Stimulated activated CD8-positive, alpha-beta memory T cell treated with anti-CD3 and anti-CD28 coated beads, Interleukin-2, amount 100 ng/mL, for 48 hours (primary cell): Measurements from ENCODE around the gene DGKI.

Experiments
- DNase-seq, 2 donors: peaks; one replicate each; pipeline ENCODE4 v3.0.0-alpha.2; 2020; ENCODE audit warnings: low read depth in 2 of 2

Gene DGKI

GRCh38 chr7:137656227-137656849 lies 190.4 kb downstream of the DGKI start:
- DNase-seq: peak; percentile 38 to 60

- DNase-seq: no peak
Measured at GRCh38 chr7:137655804-137656203, 191.0 kb downstream of the DGKI start.

- DNase-seq: no peak
Measured at GRCh38 chr7:137652721-137653120, 194.1 kb downstream of the DGKI start.

- DNase-seq: no peak
Measured at GRCh38 chr7:137647905-137648565, 198.7 kb downstream of the DGKI start.

GRCh38 chr7:137642472-137642871 lies 204.3 kb downstream of the DGKI start:
- no peak for DNase-seq

- no peak for DNase-seq
Measured at GRCh38 chr7:137642031-137642430, 204.7 kb downstream of the DGKI start.

- no peak for DNase-seq
Measured at GRCh38 chr7:137636376-137636775, 210.4 kb downstream of the DGKI start.

- no peak for DNase-seq
Measured at GRCh38 chr7:137635874-137636273, 210.9 kb downstream of the DGKI start.

GRCh38 chr7:137635132-137635531 lies 211.6 kb downstream of the DGKI start:
- no peak for DNase-seq

- no peak for DNase-seq
Measured at GRCh38 chr7:137634356-137634755, 212.4 kb downstream of the DGKI start.

- DNase-seq: no peak
Measured at GRCh38 chr7:137633133-137633532, 213.6 kb downstream of the DGKI start.

GRCh38 chr7:137628216-137628615 lies 218.6 kb downstream of the DGKI start:
- DNase-seq: no peak

GRCh38 chr7:137626469-137627067 lies 220.2 kb downstream of the DGKI start:
- peak in 1 of 2 donors; percentile 31 for DNase-seq

- no peak for DNase-seq
Measured at GRCh38 chr7:137625197-137625596, 221.6 kb downstream of the DGKI start.

- no peak for DNase-seq
Measured at GRCh38 chr7:137619181-137619580, 227.6 kb downstream of the DGKI start.

- no peak for DNase-seq
Measured at GRCh38 chr7:137618748-137619147, 228.0 kb downstream of the DGKI start.

- no peak for DNase-seq
Measured at GRCh38 chr7:137613006-137613525, 233.7 kb downstream of the DGKI start.

GRCh38 chr7:137611606-137612005 lies 235.2 kb downstream of the DGKI start:
- DNase-seq: no peak

- DNase-seq: no peak
Measured at GRCh38 chr7:137609500-137609899, 237.3 kb downstream of the DGKI start.

GRCh38 chr7:137606061-137606674 lies 240.6 kb downstream of the DGKI start:
- no peak for DNase-seq

- no peak for DNase-seq
Measured at GRCh38 chr7:137603043-137603442, 243.7 kb downstream of the DGKI start.

- DNase-seq: no peak
Measured at GRCh38 chr7:137601642-137602041, 245.1 kb downstream of the DGKI start.

- DNase-seq: no peak
Measured at GRCh38 chr7:137597856-137598255, 248.9 kb downstream of the DGKI start.
